Activated naive CD8-positive, alpha-beta T cell treated with anti-CD3 and anti-CD28 coated beads, Interleukin-2, amount 10 ng/mL, durations not matched to agents 7 days and 5 days (primary cell): ENCODE measurements around the gene TOX3. TPM values are rescaled to one million over a fixed set of nuclear protein-coding genes. Genes with fewer than 3 reads are reported as not detected.

Experiments
- ATAC-seq: fragments of 150-1000 bp; cut with Tn5 transposase; one replicate; pipeline ENCODE4 v1.10.0; 2021; ENCODE audit warnings: low read depth, moderate library complexity
- POLR2A ChIA-PET: fragments of 350-600 bp; sonication (Branson Sonifier 250); formaldehyde crosslinking; loops from one replicate; lab custom pipeline; 2021; ENCODE audit warnings: antibody characterized with exemption; lab: Charles Lee
- DNase-seq: peaks from one replicate; pipeline ENCODE4 v3.0.0; 2021
- H3K27ac Mint-ChIP-seq: one replicate; pipeline ENCODE4 v1.8.0; 2022; ENCODE audit warnings: mild to moderate bottlenecking, mixed read lengths
- H3K27me3 Mint-ChIP-seq: one replicate; pipeline ENCODE4 v1.8.0; 2022; ENCODE audit warnings: mild to moderate bottlenecking, moderate library complexity, mixed read lengths
- H3K36me3 Mint-ChIP-seq: one replicate; pipeline ENCODE4 v1.8.0; 2021; ENCODE audit warnings: mild to moderate bottlenecking, mixed read lengths
- H3K4me1 Mint-ChIP-seq: one replicate; pipeline ENCODE4 v1.8.0; 2021; ENCODE audit warnings: mixed read lengths
- H3K4me3 Mint-ChIP-seq: one replicate; pipeline ENCODE4 v1.8.0; 2022; ENCODE audit warnings: mild to moderate bottlenecking, moderate library complexity, mixed read lengths
- H3K9me3 Mint-ChIP-seq: one replicate; pipeline ENCODE4 v1.8.0; 2021; ENCODE audit warnings: mixed read lengths
- total RNA-seq, 2 experiments: library from RNA; stranded (reverse); gene quantifications; one replicate each; pipeline ENCODE4 v1.2.3, GENCODE V29; 2021

TOX3 gene
- total RNA-seq, 2 experiments from 2014 or later, result not detected

GRCh38 chr16:52556083-52556482 lies 9.1 kb upstream of the TOX3 start:
- H3K4me3 Mint-ChIP-seq, result no peak overlapping the region
- H3K4me1 Mint-ChIP-seq, result no peaks in the 10 kb centered on the region
- POLR2A ChIA-PET, result no interaction called here
- no peak for DNase-seq
- H3K36me3 Mint-ChIP-seq, result no peaks in the 10 kb centered on the region
- peaks cover 2% of the 10 kb centered on the region for H3K9me3 Mint-ChIP-seq
- peaks cover 4% of the 10 kb centered on the region for H3K27me3 Mint-ChIP-seq
- no peak overlapping the region for H3K27ac Mint-ChIP-seq
- ATAC-seq, result no peak

- Mint-ChIP-seq H3K4me3 (no peak overlapping the region), H3K36me3 (no peaks in the 10 kb centered on the region), H3K27ac (no peak overlapping the region), H3K27me3 (peaks cover 7% of the 10 kb centered on the region), H3K9me3 (peaks cover 2% of the 10 kb centered on the region), H3K4me1 (no peaks in the 10 kb centered on the region)
- no peak for DNase-seq
- no peak for ATAC-seq
- POLR2A ChIA-PET, result no interaction called here
Measured at GRCh38 chr16:52555572-52555971, 8.6 kb upstream of the TOX3 start.

GRCh38 chr16:52554334-52554733 lies 7.4 kb upstream of the TOX3 start:
- Mint-ChIP-seq H3K4me3 (no peak overlapping the region), H3K27me3 (peaks cover 13% of the 10 kb centered on the region), H3K4me1 (no peaks in the 10 kb centered on the region), H3K27ac (no peak overlapping the region), H3K9me3 (peaks cover 2% of the 10 kb centered on the region), H3K36me3 (no peaks in the 10 kb centered on the region)
- no peak for DNase-seq
- ATAC-seq, result no peak
- POLR2A ChIA-PET, result no interaction called here

GRCh38 chr16:52553322-52553721 lies 6.4 kb upstream of the TOX3 start:
- Mint-ChIP-seq H3K27ac (no peak overlapping the region), H3K9me3 (peaks cover 2% of the 10 kb centered on the region), H3K4me1 (no peaks in the 10 kb centered on the region), H3K27me3 (peaks cover 23% of the 10 kb centered on the region), H3K36me3 (no peaks in the 10 kb centered on the region), H3K4me3 (no peak overlapping the region)
- ATAC-seq (no peak), DNase-seq (no peak)
- POLR2A ChIA-PET, result no interaction called here

- POLR2A ChIA-PET, result no interaction called here
Measured at GRCh38 chr16:52552643-52553042, 5.7 kb upstream of the TOX3 start.

GRCh38 chr16:52549011-52549692 lies 2.2 kb upstream of the TOX3 start:
- DNase-seq (no peak), ATAC-seq (no peak)
- H3K36me3 Mint-ChIP-seq, result peaks cover 2% of the 10 kb centered on the region
- H3K4me1 Mint-ChIP-seq, result peaks cover 6% of the 10 kb centered on the region
- POLR2A ChIA-PET, result no interaction called here
- no peak overlapping the region for H3K4me3 Mint-ChIP-seq
- H3K27ac Mint-ChIP-seq, result no peak overlapping the region
- H3K9me3 Mint-ChIP-seq, result peaks cover 2% of the 10 kb centered on the region
- peaks cover 56% of the 10 kb centered on the region for H3K27me3 Mint-ChIP-seq

More at GRCh38 chr16:52552643-52553042, 5.7 kb upstream of the TOX3 start:
- Mint-ChIP-seq H3K27me3 (peaks cover 30% of the 10 kb centered on the region), H3K4me1 (peaks cover 1% of the 10 kb centered on the region), H3K4me3 (no peak overlapping the region), H3K9me3 (peaks cover 2% of the 10 kb centered on the region), H3K36me3 (peaks cover under 1% of the 10 kb centered on the region), H3K27ac (no peak overlapping the region)
- no peak for ATAC-seq
- no peak for DNase-seq

- peaks cover 6% of the 10 kb centered on the region for H3K4me1 Mint-ChIP-seq
- H3K4me3 Mint-ChIP-seq, result no peak overlapping the region
- POLR2A ChIA-PET, result no interaction called here
- H3K27me3 Mint-ChIP-seq, result peaks cover 56% of the 10 kb centered on the region
- H3K9me3 Mint-ChIP-seq, result no peaks in the 10 kb centered on the region
- no peak for ATAC-seq
- no peak for DNase-seq
- peaks cover 2% of the 10 kb centered on the region for H3K36me3 Mint-ChIP-seq
- H3K27ac Mint-ChIP-seq, result no peak overlapping the region
Measured at GRCh38 chr16:52548261-52549010, 1.5 kb upstream of the TOX3 start.

GRCh38 chr16:52547834-52548215 lies 882 bp upstream of the TOX3 start:
- peaks cover 2% of the 10 kb centered on the region for H3K36me3 Mint-ChIP-seq
- DNase-seq (no peak), ATAC-seq (no peak)
- no peak overlapping the region for H3K27ac Mint-ChIP-seq
- POLR2A ChIA-PET, result no interaction called here
- H3K4me3 Mint-ChIP-seq, result no peak overlapping the region
- peaks cover 57% of the 10 kb centered on the region for H3K27me3 Mint-ChIP-seq
- no peaks in the 10 kb centered on the region for H3K9me3 Mint-ChIP-seq
- H3K4me1 Mint-ChIP-seq, result peaks cover 6% of the 10 kb centered on the region

GRCh38 chr16:52546291-52547003 lies 496 bp downstream of the TOX3 start:
- Mint-ChIP-seq H3K36me3 (peaks cover 2% of the 10 kb centered on the region), H3K4me1 (peaks cover 6% of the 10 kb centered on the region), H3K27ac (no peak overlapping the region), H3K4me3 (no peak overlapping the region), H3K27me3 (peaks cover 57% of the 10 kb centered on the region), H3K9me3 (no peaks in the 10 kb centered on the region)
- ATAC-seq, result no peak
- DNase-seq, result no peak
- POLR2A ChIA-PET, result no interaction called here

GRCh38 chr16:52545898-52546266 lies 1.1 kb downstream of the TOX3 start:
- DNase-seq, result no peak
- H3K4me3 Mint-ChIP-seq, result no peak overlapping the region
- ATAC-seq, result no peak
- peaks cover 2% of the 10 kb centered on the region for H3K36me3 Mint-ChIP-seq
- H3K9me3 Mint-ChIP-seq, result no peaks in the 10 kb centered on the region
- POLR2A ChIA-PET, result no interaction called here
- peaks cover 55% of the 10 kb centered on the region for H3K27me3 Mint-ChIP-seq
- H3K27ac Mint-ChIP-seq, result no peak overlapping the region
- H3K4me1 Mint-ChIP-seq, result peaks cover 6% of the 10 kb centered on the region

GRCh38 chr16:52545222-52545897 lies 1.6 kb downstream of the TOX3 start:
- no peak for ATAC-seq
- DNase-seq, result no peak
- H3K4me3 Mint-ChIP-seq, result no peak overlapping the region
- H3K9me3 Mint-ChIP-seq, result no peaks in the 10 kb centered on the region
- no peak overlapping the region for H3K27ac Mint-ChIP-seq
- H3K27me3 Mint-ChIP-seq, result peaks cover 52% of the 10 kb centered on the region
- POLR2A ChIA-PET, result no interaction called here
- H3K36me3 Mint-ChIP-seq, result peaks cover 2% of the 10 kb centered on the region
- peaks cover 6% of the 10 kb centered on the region for H3K4me1 Mint-ChIP-seq

GRCh38 chr16:52544703-52545102 lies 2.2 kb downstream of the TOX3 start:
- Mint-ChIP-seq H3K9me3 (no peaks in the 10 kb centered on the region), H3K27ac (no peak overlapping the region), H3K4me1 (peaks cover 6% of the 10 kb centered on the region), H3K4me3 (no peak overlapping the region), H3K27me3 (peaks cover 50% of the 10 kb centered on the region), H3K36me3 (peaks cover 2% of the 10 kb centered on the region)
- DNase-seq, result no peak
- no peak for ATAC-seq
- POLR2A ChIA-PET, result no interaction called here

GRCh38 chr16:52543654-52544053 lies 3.3 kb downstream of the TOX3 start:
- POLR2A ChIA-PET, result no interaction called here
- no peaks in the 10 kb centered on the region for H3K9me3 Mint-ChIP-seq
- peaks cover 40% of the 10 kb centered on the region for H3K27me3 Mint-ChIP-seq
- H3K36me3 Mint-ChIP-seq, result peaks cover 2% of the 10 kb centered on the region
- ATAC-seq, result no peak
- DNase-seq, result no peak
- H3K4me3 Mint-ChIP-seq, result no peak overlapping the region
- H3K4me1 Mint-ChIP-seq, result peaks cover 6% of the 10 kb centered on the region
- H3K27ac Mint-ChIP-seq, result no peak overlapping the region
